A549 treated with CORT108297 at 1 μM for 4 hours (cell line): ENCODE data around the gene ZNF396. TPM values are rescaled to one million over a fixed set of nuclear protein-coding genes. Genes with fewer than 3 reads are reported as not detected.

ENCODE experiments used
- total RNA-seq: library from RNA; stranded (reverse); fragments of 200-300 nt; extraction: Qiagen RNA extraction; gene quantifications from 5 replicates; pipeline ENCODE4 v1.2.3, GENCODE V29; 2022

Gene ZNF396
- total RNA-seq: 0.52 to 0.90 TPM (median 0.72 TPM) in 5 replicates

DNA sequence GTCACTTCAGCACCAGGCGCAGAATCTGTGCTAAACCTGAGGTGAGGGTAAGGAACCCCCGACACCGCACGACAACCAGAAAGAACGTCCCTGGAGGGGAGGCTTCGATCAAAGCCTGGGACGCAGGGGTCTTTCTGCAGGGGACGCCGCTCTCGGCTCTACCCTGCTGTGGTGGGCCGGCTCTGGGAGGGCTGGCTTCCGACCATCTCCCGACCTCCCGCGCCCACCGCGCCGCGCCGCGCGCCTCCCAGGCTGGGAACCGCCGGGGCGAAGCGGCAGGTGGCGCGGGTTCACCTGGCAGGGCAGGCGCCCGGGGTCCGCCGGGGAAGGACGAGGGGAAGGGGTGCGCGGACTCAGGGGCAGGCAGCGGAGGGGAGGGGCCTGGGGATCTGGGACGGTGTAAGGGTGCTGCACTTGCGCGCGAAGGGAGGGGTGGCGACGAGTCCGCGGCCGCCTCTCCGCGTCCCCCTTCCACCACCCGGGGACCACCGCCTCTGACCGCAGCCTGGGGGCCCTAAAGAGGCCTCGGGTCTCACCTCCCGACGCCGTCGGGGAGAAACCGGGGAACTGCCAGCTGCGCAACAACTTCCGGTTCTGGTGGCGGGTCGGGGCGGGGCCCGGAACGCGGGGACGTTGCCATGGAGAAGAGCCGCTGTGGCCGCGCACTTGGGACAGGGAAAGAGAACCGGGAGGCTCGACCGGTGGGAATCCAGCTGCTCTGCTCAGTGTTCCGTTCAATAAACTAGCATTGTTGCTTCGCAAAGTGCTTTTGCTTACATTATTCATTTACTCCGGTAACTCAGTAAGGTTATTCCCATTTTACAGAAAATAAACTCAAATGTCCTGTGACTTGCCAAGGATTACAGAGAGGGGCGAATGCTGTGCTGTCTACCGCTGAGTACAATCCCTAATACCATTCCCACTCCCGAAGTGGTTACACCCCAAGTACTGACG is at the start of gene ZNF396:
TSS of gene ZNF396 (minus strand) at position 596 of the 954 bp plus-strand sequence. CDS start 3,045 bp downstream, outside the sequence.

DNA sequence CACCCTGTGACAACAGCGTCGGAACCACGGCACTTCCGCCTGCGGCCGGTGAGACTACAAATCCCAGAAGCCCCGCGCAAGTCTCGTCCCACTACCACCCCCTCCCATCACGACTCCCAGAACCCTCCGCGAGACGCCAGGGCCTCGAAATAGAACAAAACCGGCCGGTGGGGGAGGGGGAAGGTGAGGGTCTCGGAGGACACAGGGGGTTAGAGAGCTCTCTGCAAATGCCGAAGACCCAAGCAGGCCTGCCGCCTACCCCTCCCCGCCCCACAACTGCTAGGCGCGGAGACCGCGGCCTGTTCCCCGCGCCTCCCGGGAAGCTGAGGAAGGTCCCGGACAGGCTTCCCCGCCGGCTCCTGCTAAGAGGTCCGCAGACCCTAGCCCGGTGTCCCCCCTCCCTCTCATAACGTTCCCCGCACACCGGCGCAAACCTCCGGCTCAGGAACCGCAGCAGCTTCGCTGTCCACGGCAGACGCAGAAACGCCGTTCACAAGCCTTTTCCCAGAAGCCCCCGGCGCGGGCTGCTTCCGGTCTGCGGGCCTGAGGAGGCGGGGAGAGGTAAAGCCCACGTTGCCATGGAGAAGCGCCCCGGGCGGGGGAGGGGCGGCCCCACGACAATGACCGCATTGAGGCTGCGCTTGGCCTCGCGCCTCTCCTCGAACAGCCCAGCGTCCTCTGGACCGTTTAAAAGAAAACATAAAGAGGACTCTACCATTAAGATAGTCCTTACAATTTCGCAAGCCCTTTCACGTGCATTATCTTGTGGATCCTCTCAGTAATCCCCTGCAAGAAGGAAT is 33.0 kb downstream of the ZNF396 start, which contains the start of gene ZNF24:
TSS of gene ZNF24 (minus strand) at position 485 of the 800 bp plus-strand sequence. CDS start 3,770 bp downstream, outside the sequence.

Other genes with a start within 250 kb of the ZNF396 start
- gene ZNF397, start 136.3 kb downstream of the ZNF396 start, total RNA-seq: 3.4 to 4.9 TPM (median 4.6 TPM) in 5 replicates
- gene ZSCAN30, start 87.1 kb downstream of the ZNF396 start, total RNA-seq: 0.52 to 1.2 TPM (median 0.90 TPM) in 5 replicates
- 10.6 to 12.6 TPM (median 11.4 TPM) in 5 replicates for gene ZNF24, start 32.9 kb downstream of the ZNF396 start, total RNA-seq
- 21.4 to 25.5 TPM (median 23.1 TPM) in 5 replicates for gene INO80C, start 120.6 kb upstream of the ZNF396 start, total RNA-seq
- gene GALNT1, start 204.4 kb upstream of the ZNF396 start, total RNA-seq: 45.5 to 73.2 TPM (median 56.0 TPM) in 5 replicates